Measurements from ENCODE around the gene AXIN1.

Gene AXIN1

DNA sequence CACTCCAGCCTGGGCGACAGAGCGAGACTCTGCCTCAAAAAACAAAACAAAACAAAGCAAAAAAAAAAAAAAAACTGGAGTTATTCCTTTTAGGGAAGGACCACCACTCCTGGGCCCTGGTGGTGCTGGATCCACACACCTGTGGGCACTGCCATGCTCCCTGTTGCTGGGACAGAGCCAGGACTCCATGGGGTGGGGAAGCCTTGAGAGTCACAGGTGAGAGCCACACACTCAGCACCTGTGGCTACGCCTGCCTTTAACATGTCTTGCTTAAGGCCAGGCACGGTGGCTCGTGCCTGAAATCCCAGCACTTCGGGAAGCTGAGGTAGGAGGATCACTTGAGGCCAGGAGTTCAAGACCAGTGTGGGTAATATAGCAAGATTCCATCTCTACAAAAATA, 51.3 kb downstream of the AXIN1 start:
- no peak for DNase-seq

DNA sequence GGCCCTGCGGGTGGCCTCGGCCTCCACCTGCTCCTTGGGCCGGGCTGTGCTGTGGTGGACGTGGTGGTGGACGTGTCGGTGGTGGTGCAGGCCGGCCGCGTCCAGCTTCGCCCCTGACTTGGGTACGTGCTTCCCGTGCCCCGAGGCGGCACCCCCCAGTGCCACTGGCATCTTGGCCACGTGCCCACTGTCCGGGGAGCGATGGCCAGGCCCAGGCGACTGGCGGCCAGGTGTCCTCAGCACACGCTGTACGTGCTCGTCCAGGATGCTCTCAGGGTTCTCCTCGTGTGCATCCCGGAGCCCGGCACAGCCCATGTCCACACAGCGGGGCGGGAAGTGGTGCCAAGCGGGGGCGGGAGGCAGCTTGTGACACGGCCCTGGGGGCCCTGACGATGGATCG, 54.7 kb downstream of the AXIN1 start:
- DNase-seq: no peak

DNA sequence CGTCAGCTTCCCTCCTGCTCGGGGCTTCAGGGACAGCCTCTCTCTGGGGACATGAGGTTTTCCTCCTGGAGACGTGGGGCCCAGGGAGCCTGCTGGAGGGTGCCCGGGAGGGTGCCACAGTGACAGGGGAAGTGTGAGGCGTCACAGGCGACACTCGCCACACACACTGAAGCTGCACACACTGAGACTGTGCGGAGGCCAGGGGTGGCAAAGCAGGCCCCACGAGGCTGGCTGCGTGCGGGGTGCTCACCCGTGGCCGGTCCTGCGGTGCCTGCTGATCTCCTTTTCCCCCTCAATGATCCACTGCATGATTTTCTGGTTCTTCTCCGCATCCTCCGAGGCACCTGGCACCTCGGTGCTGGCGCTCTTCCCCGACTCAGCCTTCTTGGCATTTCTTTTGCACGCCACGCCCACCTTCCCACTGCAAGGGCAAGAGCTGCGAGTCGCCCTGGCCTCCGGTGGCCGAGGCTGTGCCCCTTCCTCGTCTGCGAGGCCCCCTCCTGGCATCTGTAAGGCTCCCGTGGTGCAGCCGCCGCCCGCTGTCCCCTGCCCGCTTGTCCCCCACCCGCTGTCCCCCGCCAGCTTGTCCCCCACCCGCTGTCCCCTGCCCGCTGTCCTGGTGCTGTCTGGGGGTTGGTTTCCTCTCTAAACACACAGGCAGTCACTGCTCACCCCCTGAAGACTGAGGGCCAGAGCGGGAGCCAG, 55.6 kb downstream of the AXIN1 start:
- DNase-seq: no peak

- DNase-seq: no peak
Measured at GRCh38 chr16:296276-296675, 56.2 kb downstream of the AXIN1 start.

GRCh38 chr16:293043-293775, 59.3 kb downstream of the AXIN1 start:
- DNase-seq: no peak

GRCh38 chr16:291539-291938, 61.0 kb downstream of the AXIN1 start:
- no peak for DNase-seq

GRCh38 chr16:290681-291405, 61.7 kb downstream of the AXIN1 start:
- no peak for DNase-seq

GRCh38 chr16:290015-290680, 62.4 kb downstream of the AXIN1 start:
- no peak for DNase-seq

- DNase-seq: no peak
Measured at GRCh38 chr16:289395-289997, 63.0 kb downstream of the AXIN1 start.

DNA sequence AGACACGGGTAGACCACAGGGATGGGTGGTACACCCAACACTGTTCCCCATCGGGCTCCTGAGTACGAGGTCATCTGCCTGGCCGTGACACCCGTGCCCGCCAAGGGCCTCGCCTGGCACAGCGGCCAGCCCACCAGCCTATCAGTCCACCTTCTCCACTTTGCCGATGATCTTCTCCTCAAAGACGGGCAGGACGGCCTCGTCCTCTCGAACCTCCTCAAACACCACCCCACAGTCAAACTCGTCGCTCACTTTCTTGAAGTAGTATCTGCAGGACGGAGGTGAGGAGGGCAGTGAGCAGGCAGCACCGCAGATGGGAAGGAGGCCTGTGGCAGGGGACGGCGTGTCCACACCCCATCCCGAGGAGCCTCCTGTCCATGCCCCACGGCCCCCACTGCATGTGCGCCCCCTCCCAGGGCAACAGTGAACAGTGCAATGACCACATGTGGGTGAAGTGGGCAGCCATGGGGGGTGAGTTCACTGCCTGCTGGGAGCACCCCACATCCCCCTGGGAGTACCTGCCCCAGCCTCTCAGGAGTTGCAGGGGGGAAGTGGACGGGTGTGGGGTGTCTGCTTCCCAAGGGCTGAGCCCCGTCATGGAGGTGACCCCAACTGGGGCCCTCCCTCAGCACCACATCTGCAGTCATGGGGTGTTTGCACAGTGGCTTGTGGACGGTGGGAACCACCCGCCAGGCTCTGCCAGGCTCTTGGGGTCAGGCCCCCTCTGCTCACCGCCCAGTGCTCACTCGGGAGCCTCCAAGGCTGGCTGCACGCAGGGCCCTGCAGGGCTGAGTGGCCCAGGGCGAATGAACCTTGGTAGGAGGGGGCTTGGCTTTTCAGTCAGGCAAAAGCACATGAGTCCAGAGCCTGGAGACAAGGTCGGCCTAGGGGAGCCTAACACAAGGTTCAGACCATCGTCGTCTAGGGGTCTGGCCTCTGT, 64.3 kb downstream of the AXIN1 start:
- no peak for DNase-seq

DNA sequence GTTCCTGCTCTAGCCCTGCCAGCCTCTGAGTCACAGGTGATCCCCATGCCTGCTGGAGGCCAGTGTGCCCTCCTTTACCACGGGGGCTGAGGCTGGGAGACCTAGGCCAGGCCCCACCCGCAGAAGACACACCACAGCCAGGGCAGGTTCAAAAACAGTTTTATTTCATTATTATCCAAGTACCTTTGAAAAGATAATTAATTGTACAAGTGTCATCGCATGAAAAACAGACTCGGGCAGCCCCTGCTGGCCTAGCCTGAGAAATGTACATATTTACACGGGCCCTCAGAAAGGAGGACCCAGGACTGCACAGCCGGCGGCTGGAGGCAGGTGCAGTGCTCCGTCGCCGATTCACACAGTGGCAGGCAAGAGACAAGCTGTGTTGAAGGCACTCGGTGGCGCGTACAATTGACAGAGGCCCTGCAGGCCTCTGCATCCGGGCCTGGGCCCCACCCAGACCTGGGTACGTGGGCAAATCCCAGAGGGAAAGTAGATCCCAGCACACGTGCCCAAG, 65.2 kb downstream of the AXIN1 start:
- no peak for DNase-seq

- DNase-seq: no peak
Measured at GRCh38 chr16:286491-287297, 65.8 kb downstream of the AXIN1 start.

DNA sequence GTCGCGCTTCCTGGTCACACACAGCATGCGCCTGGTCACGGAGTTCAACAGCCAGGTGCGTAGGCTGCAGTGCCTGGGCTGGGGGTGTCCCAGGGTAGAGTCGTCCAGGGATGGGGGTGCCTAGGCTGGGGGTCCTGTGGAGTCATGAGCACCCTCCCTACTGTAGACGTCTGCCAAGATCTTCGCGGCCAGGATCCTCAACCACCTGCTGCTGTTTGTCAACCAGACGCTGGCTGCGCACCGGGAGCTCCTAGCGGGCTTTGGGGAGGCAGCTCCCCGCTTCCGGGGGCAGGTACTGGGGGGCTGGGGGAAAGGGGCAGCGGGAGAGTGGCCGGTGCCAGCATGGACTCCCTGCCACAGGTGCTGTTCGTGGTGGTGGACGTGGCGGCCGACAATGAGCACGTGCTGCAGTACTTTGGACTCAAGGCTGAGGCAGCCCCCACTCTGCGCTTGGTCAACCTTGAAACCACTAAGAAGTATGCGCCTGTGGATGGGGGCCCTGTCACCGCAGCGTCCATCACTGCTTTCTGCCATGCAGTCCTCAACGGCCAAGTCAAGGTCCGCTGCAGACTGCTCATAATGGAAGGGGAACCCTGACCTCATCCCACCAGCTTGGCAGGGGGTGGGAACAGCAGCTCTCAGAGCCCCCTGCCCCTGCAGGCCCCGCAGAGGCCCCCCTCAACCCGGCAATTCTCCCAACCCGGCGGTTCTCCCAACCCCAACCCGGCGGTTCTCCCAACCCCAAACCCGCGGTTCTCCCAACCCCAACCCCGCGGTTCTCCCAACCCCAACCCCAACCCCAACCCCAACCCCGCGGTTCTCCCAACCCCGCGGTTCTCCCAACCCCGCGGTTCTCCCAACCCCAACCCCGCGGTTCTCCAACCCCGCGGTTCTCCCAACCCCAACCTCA, 67.1 kb downstream of the AXIN1 start:
- DNase-seq: no peak

- no peak for DNase-seq
Measured at GRCh38 chr16:284204-285120, 68.1 kb downstream of the AXIN1 start.

DNA sequence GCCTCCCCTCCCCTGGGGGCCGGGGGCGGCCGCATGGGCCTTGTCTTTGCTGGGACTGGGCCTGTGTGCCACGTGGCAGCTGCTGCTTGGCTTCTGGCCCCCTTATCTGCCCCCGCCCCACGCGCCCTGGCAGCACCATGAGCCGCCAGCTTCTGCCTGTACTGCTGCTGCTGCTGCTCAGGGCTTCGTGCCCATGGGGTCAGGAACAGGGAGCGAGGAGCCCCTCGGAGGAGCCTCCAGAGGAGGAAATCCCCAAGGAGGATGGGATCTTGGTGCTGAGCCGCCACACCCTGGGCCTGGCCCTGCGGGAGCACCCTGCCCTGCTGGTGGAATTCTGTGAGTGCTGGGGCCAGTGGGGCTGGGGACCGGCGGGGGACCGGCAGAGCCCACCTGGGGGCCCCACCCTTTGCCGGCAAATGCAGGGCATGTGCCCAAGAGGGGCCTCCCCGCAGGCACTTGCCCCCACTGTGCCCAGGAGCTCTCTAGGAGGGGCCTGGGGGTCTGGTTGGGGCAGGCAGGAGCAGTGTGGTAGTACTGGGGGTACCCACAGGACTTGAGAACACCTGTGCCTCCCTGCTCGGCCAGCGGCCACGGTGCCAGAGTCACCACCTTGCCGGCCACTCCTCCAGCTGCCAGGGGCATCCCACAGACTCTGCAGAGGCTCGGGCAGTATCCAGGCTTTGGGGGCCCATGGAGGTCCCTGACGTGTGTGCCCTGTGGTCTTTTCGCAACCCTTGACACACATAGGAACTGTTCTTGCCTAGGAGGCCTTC, 69.3 kb downstream of the AXIN1 start, which contains the start of gene PDIA2:
PDIA2 (plus strand) TSS at position 132 of the 773 bp plus-strand sequence; CDS start at position 138, 6 bp downstream.
- DNase-seq: no peak

DNA sequence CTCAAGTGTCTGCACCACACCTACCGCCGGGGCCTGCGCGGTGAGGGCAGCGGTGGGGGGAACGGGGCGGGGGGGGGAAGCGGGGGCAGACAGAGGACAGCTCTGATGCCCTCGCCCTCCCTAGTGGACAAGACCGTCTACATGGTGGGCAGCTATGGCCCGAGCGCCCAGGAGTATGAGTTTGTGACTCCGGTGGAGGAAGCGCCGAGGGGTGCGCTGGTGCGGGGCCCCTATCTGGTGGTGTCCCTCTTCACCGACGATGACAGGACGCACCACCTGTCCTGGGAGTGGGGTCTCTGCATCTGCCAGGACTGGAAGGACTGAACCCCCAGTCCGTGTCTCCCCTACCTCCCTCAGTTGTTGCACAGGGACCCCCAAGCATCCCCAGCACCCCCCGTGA, 70.0 kb downstream of the AXIN1 start:
- no peak for DNase-seq

DNA sequence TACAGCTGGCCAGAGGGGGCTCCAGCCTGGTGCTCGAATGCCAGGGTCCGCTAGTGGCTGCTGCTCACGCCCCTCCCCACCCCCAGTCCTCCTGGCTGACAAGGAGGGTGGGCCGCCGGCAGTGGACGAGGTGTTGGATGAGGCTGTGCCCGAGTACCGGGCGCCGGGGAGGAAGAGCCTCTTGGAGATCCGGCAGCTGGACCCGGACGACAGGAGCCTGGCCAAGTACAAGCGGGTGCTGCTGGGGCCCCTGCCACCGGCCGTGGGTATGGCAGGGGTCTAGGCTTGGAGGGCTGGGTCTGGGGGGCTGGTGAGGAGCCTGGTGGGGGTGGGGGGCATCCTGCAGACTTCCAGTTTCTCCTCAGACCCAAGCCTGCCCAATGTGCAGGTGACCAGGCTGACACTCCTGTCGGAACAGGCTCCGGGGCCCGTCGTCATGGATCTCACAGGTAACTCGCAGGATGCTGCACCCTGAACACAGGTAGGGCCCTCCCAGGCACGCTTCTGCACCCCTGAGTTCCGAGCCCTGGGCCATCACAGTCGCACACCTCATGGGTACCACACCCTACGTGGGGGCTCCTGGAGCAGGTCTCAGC, 70.8 kb downstream of the AXIN1 start:
- DNase-seq: no peak

Measured in CD4-positive, alpha-beta T cell treated with Interleukin-17A for 4 hours (primary cell).